GM23248 (cell line): ENCODE results near the gene TMEM200C. TPM values are rescaled to one million over a fixed set of nuclear protein-coding genes. Genes with fewer than 3 reads are reported as not detected.

ENCODE experiments used
- DNase-seq: peaks from one replicate; pipeline ENCODE4 v3.0.0-alpha.2; 2015
- H2AFZ ChIP-seq: fragments of 200-600 bp; sonication (generic); 2 replicates; pipeline ENCODE4 v1.6.1; 2016; ENCODE audit warnings: antibody characterized with exemption
- H3F3A ChIP-seq: fragments of 200-600 bp; sonication (generic); 2 replicates; pipeline ENCODE4 v1.6.1; 2016; ENCODE audit warnings: mild to moderate bottlenecking, antibody characterized with exemption, mixed run types; ENCODE audit not compliant: insufficient read depth
- H3K27ac ChIP-seq: fragments of 200-600 bp; sonication (generic); 2 replicates; pipeline ENCODE4 v1.5.1; 2016; ENCODE audit warnings: mild to moderate bottlenecking
- H3K27me3 ChIP-seq: fragments of 200-600 bp; sonication (generic); replicated peaks from 2 replicates; pipeline ENCODE4 v1.6.1; 2016; ENCODE audit warnings: mild to moderate bottlenecking; ENCODE audit not compliant: insufficient read depth
- H3K36me3 ChIP-seq: fragments of 200-600 bp; sonication (generic); 2 replicates; pipeline ENCODE4 v1.6.1; 2016; ENCODE audit warnings: low read depth, mild to moderate bottlenecking
- H3K4me1 ChIP-seq: fragments of 200-600 bp; sonication (generic); 2 replicates; pipeline ENCODE4 v1.6.1; 2016; ENCODE audit warnings: mild to moderate bottlenecking; ENCODE audit not compliant: insufficient read depth
- H3K4me2 ChIP-seq: fragments of 200-600 bp; sonication (generic); one replicate; pipeline ENCODE4 v1.6.1; 2016; ENCODE audit warnings: mild to moderate bottlenecking; ENCODE audit not compliant: unreplicated experiment
- H3K4me3 ChIP-seq: fragments of 200-600 bp; sonication (generic); 2 replicates; pipeline ENCODE4 v1.5.1; 2016; ENCODE audit warnings: mild to moderate bottlenecking
- H3K79me2 ChIP-seq: fragments of 200-600 bp; sonication (generic); 2 replicates; pipeline ENCODE4 v1.6.1; 2016; ENCODE audit warnings: mild to moderate bottlenecking; ENCODE audit not compliant: insufficient read depth
- H3K9ac ChIP-seq: fragments of 200-600 bp; sonication (generic); 2 replicates; pipeline ENCODE4 v1.6.1; 2016; ENCODE audit warnings: mild to moderate bottlenecking
- H3K9me2 ChIP-seq: fragments of 200-600 bp; sonication (generic); 2 replicates; pipeline ENCODE4 v1.6.1; 2016; ENCODE audit warnings: mixed run types, mild to moderate bottlenecking, moderate library complexity; ENCODE audit not compliant: insufficient read depth
- H3K9me3 ChIP-seq: fragments of 200-600 bp; sonication (generic); one replicate; pipeline ENCODE4 v1.6.1; 2017; ENCODE audit warnings: low read depth
- H4K20me1 ChIP-seq: fragments of 200-600 bp; sonication (generic); 2 replicates; pipeline ENCODE4 v1.6.0; 2016; ENCODE audit not compliant: insufficient read depth
- EZH2 ChIP-seq: fragments of 200-600 bp; sonication (generic); IDR thresholded peaks from 2 replicates; pipeline ENCODE4 v1.6.1; 2018; ENCODE audit warnings: antibody characterized with exemption, mild to moderate bottlenecking; ENCODE audit not compliant: insufficient read depth, poor library complexity, severe bottlenecking
- EZH2phosphoT487 ChIP-seq: fragments of 200-600 bp; sonication (generic); IDR thresholded peaks from 2 replicates; pipeline ENCODE4 v1.6.1; 2018; ENCODE audit warnings: antibody characterized with exemption, moderate library complexity, mild to moderate bottlenecking, low read depth; ENCODE audit not compliant: insufficient read depth
- WGBS, 2 experiments: methylation state at CpG; one replicate each; pipeline ENCODE4 v1.1.6; 2015 to 2017; ENCODE audit warnings: low lambda C conversion rate in 2 of 2, low coverage in 1 of 2; ENCODE audit errors: missing lambda C conversion rate in 2 of 2; 5-methylcytosine and 5-hydroxymethylcytosine counted together
- in situ Hi-C: fragments of 300-500 bp; cut with MboI; formaldehyde crosslinking; loops from 2 replicates; pipeline ENCODE4 v1.15.0; 2020
- microRNA-seq: library from miRNA; unstranded; fragments of <30 nt; microRNA quantifications from one replicate; pipeline ENCODE4, GENCODE V29; 2016; ENCODE audit warnings: borderline number of aligned reads
- polyA plus RNA-seq: library from polyadenylated mRNA; unstranded; fragments of >200 nt; fragmentation: Nextera tagmentation; extraction: Ambion mirVana; gene quantifications from 2 replicates; pipeline ENCODE4 v1.2.1, GENCODE V29; 2016
- small RNA-seq: library from RNA; depleted of rRNA; stranded (forward); fragments of <200 nt; gene quantifications from one replicate; pipeline ENCODE3, GENCODE V24; 2014; ENCODE audit warnings: low read depth, low replicate concordance
- total RNA-seq: library from RNA; depleted of rRNA; stranded (reverse); fragments of >200 nt; shearing (Covaris generic); gene quantifications from 2 replicates; pipeline ENCODE4 v1.2.3, GENCODE V29; 2014

Gene TMEM200C
- total and polyA plus RNA-seq, 2 experiments from 2014 or later: not detected

GRCh38 chr18:5839102-5839501, 56.2 kb downstream of the TMEM200C start:
- H3K9me2 ChIP-seq: no peaks in the 10 kb centered on the region
- H3K27ac ChIP-seq: no peak overlapping the region
- no peaks in the 10 kb centered on the region for H4K20me1 ChIP-seq
- no peaks in the 10 kb centered on the region for H3F3A ChIP-seq
- H3K9ac ChIP-seq: no peak overlapping the region
- whole genome bisulfite sequencing, 2 experiments: 56 to 60% methylated on average over 8 of the region's 8 CpGs
- H3K9me3 ChIP-seq: no peaks in the 10 kb centered on the region
- no peaks in the 10 kb centered on the region for H3K36me3 ChIP-seq
- H2AFZ ChIP-seq: no peak overlapping the region
- no peaks in the 10 kb centered on the region for H3K27me3 ChIP-seq
- H3K4me2 ChIP-seq: no peak overlapping the region
- H3K4me1 ChIP-seq: no peaks in the 10 kb centered on the region
- DNase-seq: no peak
- no peak overlapping the region for H3K4me3 ChIP-seq
- no peaks in the 10 kb centered on the region for H3K79me2 ChIP-seq
- no peak for TF ChIP-seq EZH2
- TF ChIP-seq EZH2phosphoT487: no peak
- in situ Hi-C loops: no loop called here

Small RNAs within 50 kb of the gene (microRNA-seq; reads per million reads assigned to microRNA genes)
- gene MIR3976: not detected

Small RNAs within 50 kb of the gene (small RNA-seq; reads per million reads assigned to genes)
- gene MIR3976: not detected
